Middle frontal gyrus (tissue), 1 donor: Measurements from ENCODE around the gene PSMD2.

Experiments
- DNase-seq: peaks from one replicate; pipeline ENCODE4 v3.0.0-alpha.2; 2015; ENCODE audit warnings: low spot score; ENCODE audit errors: extremely low spot score

Gene PSMD2

DNA sequence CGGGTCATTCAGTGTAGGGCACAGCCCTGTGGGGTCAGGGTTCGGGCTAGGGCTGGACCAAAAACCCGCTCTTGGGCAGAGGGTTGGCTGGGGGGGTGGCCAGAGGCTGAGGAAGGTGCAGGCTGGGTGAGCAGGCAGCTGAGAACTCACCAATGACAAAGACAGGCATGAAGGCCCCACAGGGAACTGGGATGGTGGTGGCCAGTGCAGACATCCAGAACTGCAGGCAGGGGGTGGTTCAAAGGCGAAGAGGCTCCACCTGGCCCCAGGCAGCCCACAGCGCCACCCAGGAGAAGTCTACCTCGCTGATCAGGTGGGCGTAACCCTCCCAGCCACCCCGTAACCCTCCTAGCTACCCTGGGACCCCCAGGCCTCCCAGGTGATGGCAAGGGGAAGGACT is 55.7 kb downstream of the PSMD2 start:
- DNase-seq, result no peak

- DNase-seq, result no peak
Measured at GRCh38 chr3:184355261-184356040, 56.4 kb downstream of the PSMD2 start.

DNA sequence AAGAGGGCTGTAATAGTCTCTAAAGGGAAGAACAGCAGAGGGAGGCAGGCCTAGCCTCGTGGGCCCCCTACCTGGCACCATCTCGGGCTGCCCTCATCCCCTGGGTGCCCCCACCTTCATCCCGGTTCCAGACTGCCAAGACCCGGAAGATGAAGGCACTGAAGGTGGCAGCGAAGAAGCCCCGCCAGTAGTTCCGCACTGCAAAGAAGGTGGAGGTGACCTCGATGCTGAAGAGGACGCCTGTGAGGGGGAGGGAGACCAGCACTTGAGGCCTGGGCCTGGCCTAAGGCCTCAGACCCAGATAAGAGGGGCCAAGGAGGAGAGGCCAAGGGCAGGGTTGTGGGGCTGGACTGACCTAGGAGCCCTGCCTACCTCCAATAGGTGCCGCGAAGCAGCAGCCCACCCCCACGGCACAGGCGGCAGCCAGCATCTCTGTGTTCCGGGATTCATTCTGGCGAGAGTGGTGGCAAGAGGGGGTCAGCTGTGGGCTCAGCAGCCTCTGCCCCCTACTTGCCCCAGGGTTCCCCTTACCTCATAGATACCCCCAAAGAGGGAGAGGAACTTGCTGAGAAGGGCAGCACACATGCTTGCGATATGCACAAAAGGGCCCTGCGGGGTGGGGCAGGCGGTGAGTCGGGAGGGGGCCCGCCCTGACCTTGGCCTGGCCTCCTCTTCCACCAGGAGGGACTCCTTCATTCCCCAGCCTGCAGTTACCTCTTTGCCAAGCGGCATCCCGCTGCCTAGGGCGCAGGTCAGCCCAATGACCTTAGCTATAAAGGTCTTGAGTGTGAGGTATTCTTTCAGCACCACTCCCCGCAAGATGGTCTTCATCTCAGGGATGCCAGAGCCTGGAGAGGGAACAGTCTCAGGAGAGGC is 58.4 kb downstream of the PSMD2 start:
- no peak for DNase-seq

DNA sequence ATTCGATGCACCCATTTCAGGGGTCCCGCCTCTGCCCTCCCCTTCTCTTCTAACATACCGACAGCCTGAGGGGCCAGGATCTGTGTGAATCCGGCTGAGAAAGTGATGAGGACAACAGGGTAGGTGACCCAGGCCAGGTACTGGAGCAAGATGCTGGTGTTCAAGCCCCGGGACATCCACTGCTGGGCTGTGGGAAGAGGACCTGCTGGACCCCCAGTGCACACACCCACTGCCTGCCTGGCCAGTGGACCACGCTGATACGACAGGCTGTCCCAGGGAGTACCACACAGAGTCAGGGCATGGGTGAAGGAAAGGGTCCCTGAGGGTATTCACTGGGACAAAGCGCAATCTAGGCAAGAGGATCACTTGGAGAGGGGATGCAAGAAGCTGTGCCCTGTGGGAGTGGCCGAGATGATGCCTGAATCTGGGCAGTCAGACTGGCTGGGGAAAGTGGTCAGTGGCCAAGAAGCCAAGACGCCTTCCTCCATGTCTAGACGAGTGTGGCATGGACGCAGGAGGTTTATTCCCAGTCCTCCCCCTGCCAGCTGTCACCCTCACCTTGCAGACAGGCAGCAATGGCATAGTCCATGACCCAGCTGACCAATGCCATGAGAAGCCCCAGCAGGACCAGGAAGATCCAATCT is 59.2 kb downstream of the PSMD2 start:
- no peak for DNase-seq
